NCI-H1930 (cell line): Measurements from ENCODE around the gene CDK11A.
"Not testable (repeated sequence)": the region's sequence is repeated elsewhere in the genome, so short reads cannot be mapped to it uniquely, and the experiment has no call there.

Experiments
- DNase-seq, 2 experiments: peaks; one replicate each; lab custom pipeline; 2025; lab: John Stamatoyannopoulos, UW

CDK11A gene

GRCh38 chr1:1721201-1721600 is 3.0 kb downstream of the CDK11A start:
- DNase-seq: no peak

- not testable (repeated sequence) for DNase-seq
Observed at GRCh38 chr1:1715109-1715883, 8.9 kb downstream of the CDK11A start.

- DNase-seq: not testable (repeated sequence)
Observed at GRCh38 chr1:1707897-1708296, 16.3 kb downstream of the CDK11A start.

- DNase-seq: not testable (repeated sequence)
Observed at GRCh38 chr1:1707241-1707640, 16.9 kb downstream of the CDK11A start.

GRCh38 chr1:1705623-1706022 is 18.5 kb downstream of the CDK11A start:
- not testable (repeated sequence) for DNase-seq

- not testable (repeated sequence) for DNase-seq
Observed at GRCh38 chr1:1704284-1704957, 19.7 kb downstream of the CDK11A start.

GRCh38 chr1:1703796-1704195 is 20.4 kb downstream of the CDK11A start:
- no peak for DNase-seq

- DNase-seq: not testable (repeated sequence)
Observed at GRCh38 chr1:1702506-1702905, 21.7 kb downstream of the CDK11A start.

GRCh38 chr1:1700557-1700956 is 23.6 kb downstream of the CDK11A start:
- DNase-seq: not testable (repeated sequence)

GRCh38 chr1:1700067-1700466 is 24.1 kb downstream of the CDK11A start:
- DNase-seq: not testable (repeated sequence)

GRCh38 chr1:1699061-1699460 is 25.1 kb downstream of the CDK11A start:
- DNase-seq: not testable (repeated sequence)

GRCh38 chr1:1697358-1698183 is 26.6 kb downstream of the CDK11A start:
- not testable (repeated sequence) for DNase-seq

- DNase-seq: not testable (repeated sequence)
Observed at GRCh38 chr1:1696431-1697357, 27.5 kb downstream of the CDK11A start.

GRCh38 chr1:1692714-1693647 is 31.2 kb downstream of the CDK11A start, which contains the start of gene SLC35E2B:
SLC35E2B (minus strand) TSS chr1:1692795; CDS start chr1:1676699, 16,096 bp downstream.
- DNase-seq: peak; percentile 34 to 71

GRCh38 chr1:1692324-1692713 is 31.8 kb downstream of the CDK11A start:
- not testable (repeated sequence) for DNase-seq

GRCh38 chr1:1691443-1691842 is 32.7 kb downstream of the CDK11A start:
- not testable (repeated sequence) for DNase-seq

- DNase-seq: not testable (repeated sequence)
Observed at GRCh38 chr1:1689526-1689925, 34.6 kb downstream of the CDK11A start.

GRCh38 chr1:1687846-1688245 is 36.3 kb downstream of the CDK11A start:
- DNase-seq: no peak

- no peak for DNase-seq
Observed at GRCh38 chr1:1684031-1684681, 40.0 kb downstream of the CDK11A start.
